ENCODE data around the gene GUCY1B1.

Gene GUCY1B1

GRCh38 chr4:155758481-155759371, at the start of gene GUCY1B1:
GUCY1B1 (plus strand) TSS chr4:155759021; CDS start chr4:155759141, 120 bp downstream.
- FAIRE-seq (peak; percentile 81), DNase-seq (ENCODE audit: extremely low spot score, insufficient read length, low read depth) (peak; percentile 55)

GRCh38 chr4:155709918-155710317, 48.9 kb upstream of the GUCY1B1 start:
- DNase-seq (ENCODE audit: extremely low spot score, insufficient read length, low read depth), result no peak
- FAIRE-seq, result no peak

DNA sequence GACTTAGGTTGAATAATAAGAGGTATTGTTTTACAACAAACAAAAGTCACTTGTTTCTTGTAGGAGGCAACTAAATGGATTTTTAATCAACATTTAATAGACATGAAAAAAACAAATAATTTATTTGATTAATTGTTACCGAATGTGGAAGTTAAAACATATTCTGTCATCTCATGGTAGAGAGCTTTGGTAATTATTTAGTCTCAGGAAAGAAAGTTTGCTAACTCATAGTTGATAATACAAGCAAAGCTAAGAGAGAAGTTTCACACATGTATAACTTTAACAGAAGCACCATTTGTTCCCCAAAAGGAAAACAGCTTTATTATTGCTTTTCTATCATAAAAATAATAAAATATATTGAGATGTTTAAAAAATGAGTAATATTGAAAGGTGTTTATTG, 47.3 kb upstream of the GUCY1B1 start:
- no peak for FAIRE-seq

DNA sequence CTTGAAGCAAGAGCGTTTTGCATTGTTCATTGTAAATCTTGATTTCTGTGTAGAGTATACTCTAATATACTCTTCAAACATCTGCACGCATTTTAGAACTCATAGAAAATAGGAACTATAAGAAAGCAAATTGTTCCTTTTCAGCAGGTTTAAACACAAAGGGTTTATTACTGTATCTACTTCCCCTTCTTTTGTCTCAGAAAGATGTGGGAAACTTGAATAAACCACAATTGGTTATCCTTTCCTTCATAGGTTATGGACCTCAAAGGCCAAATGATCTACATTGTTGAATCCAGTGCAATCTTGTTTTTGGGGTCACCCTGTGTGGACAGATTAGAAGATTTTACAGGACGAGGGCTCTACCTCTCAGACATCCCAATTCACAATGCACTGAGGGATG, 46.0 kb upstream of the GUCY1B1 start:
- DNase-seq (ENCODE audit: extremely low spot score, insufficient read length, low read depth) (no peak), FAIRE-seq (no peak)

More for the DNA sequence above, 47.3 kb upstream of the GUCY1B1 start:
- DNase-seq (ENCODE audit: extremely low spot score, insufficient read length, low read depth), result no peak

DNA sequence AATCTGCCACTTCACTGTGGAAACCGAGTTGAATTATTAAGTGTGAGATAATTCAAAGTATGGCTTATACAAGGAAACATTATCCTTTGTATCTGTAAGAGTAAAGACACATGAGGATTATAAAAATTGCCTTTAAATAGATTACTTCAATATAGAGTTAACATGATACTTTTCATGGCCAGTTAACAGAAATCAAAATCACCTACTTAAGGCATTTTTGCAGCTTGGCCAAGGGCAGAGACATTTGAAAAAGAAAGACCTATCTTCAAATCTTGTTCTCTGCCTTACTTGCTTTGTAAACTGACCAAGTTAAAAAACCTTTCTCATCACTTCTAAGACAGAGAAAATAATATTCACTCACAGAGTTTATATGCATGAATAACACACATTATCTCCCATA, 44.9 kb upstream of the GUCY1B1 start:
- no peak for DNase-seq (ENCODE audit: extremely low spot score, insufficient read length, low read depth)
- no peak for FAIRE-seq

GRCh38 chr4:155722336-155722735, 36.5 kb upstream of the GUCY1B1 start:
- FAIRE-seq (no peak), DNase-seq (ENCODE audit: extremely low spot score, insufficient read length, low read depth) (no peak)

DNA sequence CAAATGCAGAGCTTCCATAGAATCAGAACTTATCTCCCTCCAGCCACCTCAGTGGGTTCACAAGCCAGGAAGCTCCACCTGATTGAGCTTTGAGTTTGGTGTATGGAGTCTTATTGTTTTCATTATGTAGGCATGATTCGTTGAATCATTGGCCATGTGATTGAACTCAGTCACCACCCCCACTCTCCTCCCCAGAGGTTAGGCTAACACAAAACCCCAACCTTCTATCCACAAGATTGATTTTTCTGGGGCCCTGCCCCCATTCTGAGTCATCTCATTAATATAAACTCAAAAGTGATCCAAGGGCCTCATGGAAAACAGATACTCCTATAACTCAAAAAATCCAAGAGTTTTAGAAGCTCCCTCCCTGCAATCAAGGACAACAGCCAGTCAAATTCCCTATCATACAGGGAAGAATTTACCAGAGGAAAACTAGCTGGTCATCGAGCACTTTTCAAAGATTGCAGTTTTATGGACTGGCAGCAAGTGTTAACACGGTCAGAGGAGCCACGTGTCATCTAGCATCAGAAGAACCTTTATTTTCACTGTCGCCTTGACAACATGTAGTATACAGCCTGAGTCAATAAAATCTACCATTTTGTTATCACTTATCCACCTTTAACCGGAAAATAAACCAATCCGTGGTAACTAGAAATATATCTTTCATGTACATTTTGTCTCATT, 35.9 kb upstream of the GUCY1B1 start:
- FAIRE-seq (no peak), DNase-seq (ENCODE audit: extremely low spot score, insufficient read length, low read depth) (no peak)

DNA sequence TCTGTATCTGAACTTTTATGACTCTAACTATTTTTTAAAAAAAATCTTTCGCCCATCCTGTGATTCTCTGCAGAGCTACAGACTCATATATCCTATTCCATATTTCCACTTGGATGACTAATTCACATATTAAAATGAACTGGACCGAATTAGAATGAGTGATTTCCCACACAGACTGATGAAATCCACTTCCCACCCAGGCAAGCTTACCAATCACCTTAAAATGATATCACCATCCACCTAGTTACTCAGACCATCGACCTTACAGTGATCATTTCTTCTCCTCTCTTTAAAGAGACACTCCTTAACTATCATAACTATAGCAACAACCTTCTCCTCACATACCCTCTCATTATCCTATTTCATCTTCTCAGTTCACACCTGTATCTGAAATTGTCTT, 34.1 kb upstream of the GUCY1B1 start:
- FAIRE-seq (no peak), DNase-seq (ENCODE audit: extremely low spot score, insufficient read length, low read depth) (no peak)

DNA sequence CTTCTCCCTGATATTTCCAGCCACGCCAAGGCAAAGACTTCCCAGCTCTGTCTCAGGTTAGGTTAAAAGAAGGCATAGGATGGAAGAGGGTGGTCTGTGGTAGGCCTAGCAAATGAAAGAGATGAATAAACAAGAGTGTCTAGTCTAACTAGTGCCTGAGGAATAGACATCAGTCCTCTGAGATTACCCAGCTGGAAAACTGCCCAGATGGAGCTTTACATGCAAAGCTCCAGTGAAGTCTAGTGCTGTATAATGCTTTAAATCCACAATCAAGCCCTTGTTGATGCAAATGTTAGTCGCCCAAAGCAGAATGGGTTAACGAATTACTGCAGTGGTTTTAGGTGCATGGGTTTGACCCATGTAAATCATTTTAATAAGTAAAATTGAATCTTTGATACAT, 24.8 kb upstream of the GUCY1B1 start:
- no peak for DNase-seq (ENCODE audit: extremely low spot score, insufficient read length, low read depth)
- FAIRE-seq, result no peak

- DNase-seq (ENCODE audit: extremely low spot score, insufficient read length, low read depth) (no peak), FAIRE-seq (no peak)
These were observed 23.9 kb upstream of the GUCY1B1 start for GRCh38 chr4:155734951-155735350.

DNA sequence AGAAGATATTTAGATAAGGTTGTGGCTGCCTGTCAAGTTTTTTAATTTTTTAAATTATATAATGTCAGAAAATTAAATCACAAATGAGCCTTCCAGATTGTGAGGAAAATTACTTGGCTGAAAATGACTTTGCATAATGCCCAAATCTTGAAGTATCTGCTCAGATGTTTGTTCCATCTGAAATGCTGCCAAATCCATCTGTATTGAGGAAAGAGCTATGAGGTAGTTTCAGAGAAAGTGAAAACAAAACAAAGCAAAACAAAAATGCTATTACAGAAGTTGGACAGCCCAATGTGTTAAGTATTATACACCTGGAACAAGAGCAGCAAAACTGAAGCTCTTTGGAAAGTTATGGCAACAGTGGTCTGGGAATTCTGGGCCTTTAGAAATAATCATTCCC, 23.3 kb upstream of the GUCY1B1 start:
- DNase-seq (ENCODE audit: extremely low spot score, insufficient read length, low read depth) (no peak), FAIRE-seq (no peak)

- DNase-seq (ENCODE audit: extremely low spot score, insufficient read length, low read depth) (no peak), FAIRE-seq (no peak)
These were observed 20.3 kb upstream of the GUCY1B1 start for GRCh38 chr4:155738548-155738947.

DNA sequence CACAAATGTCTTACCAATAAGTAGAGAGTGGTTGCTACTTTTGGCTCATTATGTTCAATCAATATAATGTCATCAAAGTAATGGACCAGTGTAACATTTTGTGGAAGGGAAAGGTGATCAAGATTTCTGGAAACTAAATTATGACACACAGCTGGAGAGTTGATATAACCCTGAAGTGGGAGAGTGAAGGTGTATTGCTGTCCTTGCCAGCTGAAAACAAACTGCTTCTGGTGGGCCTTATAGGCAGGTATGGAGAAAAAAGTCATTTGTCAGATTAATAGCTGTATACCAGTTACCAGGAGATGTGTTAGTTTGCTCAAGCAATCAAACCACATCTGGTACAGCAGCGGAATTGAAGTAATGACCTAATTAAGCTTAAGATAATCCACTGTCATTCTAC, 17.3 kb upstream of the GUCY1B1 start:
- no peak for DNase-seq (ENCODE audit: extremely low spot score, insufficient read length, low read depth)
- FAIRE-seq, result no peak

DNA sequence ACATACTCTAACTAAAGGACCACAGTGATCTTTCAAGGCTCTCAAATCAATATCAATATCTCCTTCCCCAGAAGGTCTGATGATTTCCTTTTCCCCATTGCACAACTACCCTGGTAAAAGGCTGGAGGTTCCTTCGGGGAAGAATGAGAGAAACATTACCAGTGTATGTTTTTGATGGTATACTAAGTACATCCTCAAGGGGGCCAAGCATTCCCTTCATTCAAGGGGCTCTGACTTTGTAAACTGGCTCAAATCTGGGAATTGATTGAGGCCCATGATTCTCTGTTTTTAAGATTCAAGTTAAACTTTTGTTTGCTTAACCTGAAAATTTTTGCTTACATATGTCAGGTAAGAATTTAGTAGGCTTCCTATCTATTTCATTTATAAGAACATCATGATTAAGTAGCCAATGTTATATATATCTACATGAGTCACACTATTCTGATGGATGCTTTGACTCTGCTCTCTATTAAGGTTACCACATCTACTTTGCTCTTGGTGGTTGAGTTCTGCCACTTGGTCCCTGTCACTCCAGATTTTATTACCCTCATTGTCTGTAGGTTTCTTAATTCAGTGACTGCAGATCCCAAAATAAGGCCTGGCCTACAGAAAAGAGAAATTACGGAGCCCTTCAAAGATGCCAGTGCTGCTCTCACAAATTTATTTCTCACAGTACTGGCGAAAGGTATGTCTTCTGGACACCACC, 16.4 kb upstream of the GUCY1B1 start:
- no peak for DNase-seq (ENCODE audit: extremely low spot score, insufficient read length, low read depth)
- no peak for FAIRE-seq

DNA sequence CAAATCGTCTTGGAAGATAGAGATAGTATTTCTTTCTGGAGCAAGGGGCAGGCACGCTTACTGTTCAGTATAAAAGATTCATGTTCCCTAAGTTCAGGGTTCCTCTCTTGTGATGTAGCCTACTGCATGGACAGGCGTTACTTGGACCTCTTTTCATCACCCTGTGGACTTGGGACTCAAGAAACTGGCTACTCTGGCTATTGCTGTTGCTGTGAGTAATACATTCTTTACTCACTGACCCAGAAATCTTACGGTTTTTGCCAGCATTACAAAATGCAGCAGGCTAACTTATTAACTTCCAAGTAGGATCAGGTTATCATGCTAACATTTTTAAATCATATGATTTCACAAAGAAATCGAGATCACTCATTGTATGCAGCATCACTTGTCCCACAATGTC, 12.8 kb upstream of the GUCY1B1 start:
- no peak for DNase-seq (ENCODE audit: extremely low spot score, insufficient read length, low read depth)
- FAIRE-seq, result no peak

DNA sequence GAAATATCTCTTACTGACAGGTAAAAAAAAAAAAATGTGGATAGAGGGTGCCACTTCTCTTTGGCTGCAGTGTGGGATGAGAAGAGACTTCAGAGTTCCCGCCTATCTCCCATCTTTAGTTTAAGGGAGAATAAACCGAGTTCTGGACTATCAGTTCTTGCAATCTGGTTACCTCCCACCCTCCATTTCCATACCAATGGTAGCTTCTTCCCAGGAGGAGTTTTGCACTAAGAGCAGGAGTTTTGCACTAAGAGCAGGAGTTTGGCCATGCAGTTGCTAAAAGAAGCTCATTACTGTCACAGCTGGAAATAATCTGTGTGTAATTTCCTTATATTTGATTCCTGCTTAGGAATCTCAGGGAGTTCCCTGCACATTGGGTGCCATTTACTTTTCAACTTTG, 10.8 kb upstream of the GUCY1B1 start:
- FAIRE-seq, result no peak

DNA sequence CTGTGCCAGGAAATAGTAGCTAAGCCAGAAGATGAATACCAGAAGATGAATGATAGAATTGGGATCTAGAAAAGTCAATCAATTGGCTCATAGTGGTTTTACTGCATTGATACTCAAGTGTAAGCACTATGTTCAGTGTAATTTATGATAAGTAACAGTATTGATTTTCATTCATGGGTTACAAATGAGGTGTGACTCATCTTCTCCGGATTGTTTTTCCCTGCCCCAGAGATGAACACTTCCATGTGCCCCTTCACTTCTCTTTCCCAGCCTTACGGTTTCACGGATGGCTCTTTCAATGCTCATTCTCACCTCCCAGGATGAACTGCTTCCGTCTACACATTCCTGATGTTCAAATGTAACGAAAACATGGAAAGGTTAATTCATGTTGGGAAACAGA, 9.8 kb upstream of the GUCY1B1 start:
- no peak for DNase-seq (ENCODE audit: extremely low spot score, insufficient read length, low read depth)

More for the DNA sequence above, 10.8 kb upstream of the GUCY1B1 start:
- DNase-seq (ENCODE audit: extremely low spot score, insufficient read length, low read depth), result no peak

DNA sequence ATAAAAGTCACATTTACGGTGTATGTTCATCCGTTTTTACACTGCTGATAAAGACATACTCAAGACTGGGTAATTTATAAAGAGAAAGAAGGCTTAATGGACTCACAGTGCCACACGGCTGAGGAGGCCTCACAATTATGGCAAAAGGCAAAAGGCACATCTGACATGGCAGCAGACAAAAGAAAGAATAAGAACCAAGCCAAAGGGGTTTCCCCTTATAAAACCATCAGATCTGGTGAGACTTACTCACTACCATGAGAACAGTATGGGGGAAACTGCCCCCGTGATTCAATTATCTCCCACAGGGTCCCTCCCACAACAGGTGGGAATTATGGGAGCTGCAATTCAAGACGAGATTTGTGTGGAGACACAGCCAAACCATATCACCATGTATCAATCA, 7.3 kb upstream of the GUCY1B1 start:
- no peak for DNase-seq (ENCODE audit: extremely low spot score, insufficient read length, low read depth)

More for the DNA sequence above, 9.8 kb upstream of the GUCY1B1 start:
- FAIRE-seq, result no peak

DNA sequence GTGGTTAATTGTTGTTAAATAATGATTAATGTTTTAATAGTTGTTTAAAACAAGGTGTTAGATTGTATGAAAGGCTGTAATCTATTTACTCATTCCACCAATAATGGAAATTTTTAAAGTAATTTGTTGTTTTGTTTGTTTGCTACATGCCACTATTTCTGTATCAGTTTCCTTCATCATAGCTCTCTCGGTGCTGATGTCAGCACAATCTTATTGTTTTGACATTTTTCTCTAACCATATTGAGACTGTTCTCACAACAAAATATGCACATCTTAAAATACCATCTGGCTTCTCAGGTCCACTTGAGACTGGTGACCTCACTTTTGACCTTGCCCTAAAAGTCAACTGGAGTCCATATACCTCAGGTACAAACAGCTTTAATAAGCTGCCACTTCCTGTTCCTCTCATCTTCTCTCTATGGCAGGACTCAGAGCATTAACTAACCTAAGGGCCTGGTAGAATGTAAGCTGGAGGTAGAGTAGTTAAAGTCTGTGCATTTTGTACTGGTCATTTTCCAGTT, 1.0 kb upstream of the GUCY1B1 start:
- FAIRE-seq, result no peak

More for the DNA sequence above, 7.3 kb upstream of the GUCY1B1 start:
- FAIRE-seq, result no peak

More for the DNA sequence above, 1.0 kb upstream of the GUCY1B1 start:
- no peak for DNase-seq (ENCODE audit: extremely low spot score, insufficient read length, low read depth)
